ENCODE measurements around the gene AMH.
A peak's percentile ranks its signal among the peaks of the same experiment; 100 is the strongest.

GRCh38 chr19:2253106-2254063, 4.3 kb downstream of the AMH start:
- TF ChIP-seq CTCF (conservative IDR thresholded peaks at IDR 0.05 in 1 of 2, IDR thresholded peaks at IDR 0.05 in 1 of 2; ENCODE audit: extremely low read depth in 1 of 2, insufficient read depth in 1 of 2, low read depth in 1 of 2, low read length in 2 of 2): no peak
- TF ChIP-seq EZH2 (IDR thresholded peaks at IDR 0.05; ENCODE audit: borderline replicate concordance, low read length): peak; percentile 85

Data from mammary epithelial cell (primary cell).